ENCODE results near the gene CENPX. TPM values are rescaled to one million over a fixed set of nuclear protein-coding genes. Genes with fewer than 3 reads are reported as not detected.

The CENPX gene
- total and polyA plus RNA-seq, 2 of the 13 experiments (the other 11 are each of a cell fraction or from before 2014, with no cell fraction given): 92.7 to 170 TPM

- no peak for TF ChIP-seq REXO4 (CRISPR knock-in tag; IDR thresholded peaks at IDR 0.05; ENCODE audit: borderline replicate concordance)
- peak; percentile 49; the same call in 1 of the 2 replicates for TF ChIP-seq HIC2 (CRISPR knock-in tag; IDR thresholded peaks at IDR 0.05; ENCODE audit: low read depth)
- peak; percentile 55; the same call in 1 of the 2 replicates for TF ChIP-seq TFDP2 (CRISPR knock-in tag; IDR thresholded peaks at IDR 0.05)
- TF ChIP-seq SMARCC2 (IDR thresholded peaks at IDR 0.05): no peak
- peak; percentile 63; the same call in 1 of the 2 replicates for TF ChIP-seq ZNF75D (CRISPR knock-in tag; IDR thresholded peaks at IDR 0.05; ENCODE audit: borderline replicate concordance)
- TF ChIP-seq HOXA3 (CRISPR knock-in tag; IDR thresholded peaks at IDR 0.05): peak; percentile 98
- TF ChIP-seq IKZF5 (CRISPR knock-in tag; IDR thresholded peaks at IDR 0.05): peak; percentile 95; the same call in 1 of the 2 replicates
- TF ChIP-seq ZNF33A (CRISPR knock-in tag; IDR thresholded peaks at IDR 0.05; ENCODE audit: borderline replicate concordance): no peak; the same call in 1 of the 2 replicates
- no peak for TF ChIP-seq ZNF704 (CRISPR knock-in tag; IDR thresholded peaks at IDR 0.05; ENCODE audit: borderline replicate concordance)
- TF ChIP-seq ZFYVE20 (CRISPR knock-in tag; IDR thresholded peaks at IDR 0.05; ENCODE audit: borderline replicate concordance, low read depth): peak; percentile 93; the same call in 1 of the 2 replicates
- TF ChIP-seq MXI1 (IDR thresholded peaks at IDR 0.05; ENCODE audit: borderline replicate concordance, low read depth, low read length): peak; percentile 89; the same call in 2 of the 3 replicates
- TF ChIP-seq ZNF503 (CRISPR knock-in tag; IDR thresholded peaks at IDR 0.05): peak; percentile 70; the same call in 1 of the 2 replicates
- peak; percentile 89 for TF ChIP-seq ZNF792 (CRISPR knock-in tag; IDR thresholded peaks at IDR 0.05)
- peak; percentile 96 for TF ChIP-seq ZNF138 (CRISPR knock-in tag; IDR thresholded peaks at IDR 0.05; ENCODE audit: low read depth)
- peak; percentile 92; the same call in 1 of the 2 replicates for TF ChIP-seq ZNF614 (CRISPR knock-in tag; IDR thresholded peaks at IDR 0.05; ENCODE audit: borderline replicate concordance)
- no peak for TF ChIP-seq TRAFD1 (CRISPR knock-in tag; IDR thresholded peaks at IDR 0.05; ENCODE audit: borderline replicate concordance)
- TF ChIP-seq GTF3A (CRISPR knock-in tag; conservative IDR thresholded peaks at IDR 0.05): 0 out of 2 replicates have a peak, but pooled peaks have one; percentile 67
- TF ChIP-seq ASH2L (IDR thresholded peaks at IDR 0.05; ENCODE audit: insufficient read length, low read depth, low read length): peak; percentile 74
Observed at GRCh38 chr17:82065638-82066303, 43.1 kb upstream of the CENPX start, which contains the start of gene DUS1L (continued).

Measured in HepG2 (cell line).